Esophagus squamous epithelium (tissue), 5 donors: ENCODE measurements around the gene TUB. TPM values are rescaled to one million over a fixed set of nuclear protein-coding genes. Genes with fewer than 3 reads are reported as not detected.
A peak's percentile ranks its signal among the peaks of the same experiment; 100 is the strongest.

Experiments used
- DNase-seq: peaks from one replicate; lab custom pipeline; 2025; lab: John Stamatoyannopoulos, UW
- H3K27ac ChIP-seq, 4 donors: fragments of 200-600 bp; sonication (generic); one replicate each; pipeline ENCODE4 v1.5.1; 2016 to 2019; ENCODE audit warnings: mild to moderate bottlenecking in 1 of 4
- H3K27me3 ChIP-seq, 4 donors: fragments of 200-600 bp; sonication (generic); 1 replicate in 3 of 4; 2 replicates in 1 of 4; pipeline versions ENCODE4 v1.5.1 to v1.6.0; 2017 to 2021; ENCODE audit warnings: antibody characterized with exemption in 1 of 4
- H3K36me3 ChIP-seq, 3 donors: fragments of 200-600 bp; sonication (generic); one replicate each; pipeline ENCODE4 v1.5.1; 2016 to 2019
- H3K4me1 ChIP-seq, 3 donors: fragments of 200-600 bp; sonication (generic); one replicate each; pipeline ENCODE4 v1.5.1; 2017 to 2019
- H3K4me3 ChIP-seq, 4 donors: fragments of 200-600 bp; sonication (generic); 1 replicate in 3 of 4; 2 replicates in 1 of 4; pipeline ENCODE4 v1.5.1; 2016 to 2019; ENCODE audit warnings: mild to moderate bottlenecking in 2 of 4, moderate library complexity in 1 of 4
- H3K9me3 ChIP-seq, 3 donors: fragments of 200-600 bp; sonication (generic); one replicate each; pipeline ENCODE4 v1.5.1; 2016 to 2019
- POLR2A ChIP-seq, 4 donors: fragments of 450-650 bp; IDR thresholded peaks; one replicate each; pipeline ENCODE4 v1.6.1; 2017; ENCODE audit warnings: antibody characterized with exemption in 4 of 4, mild to moderate bottlenecking in 4 of 4, moderate library complexity in 3 of 4
- WGBS, 2 donors: methylation state at CpG; one replicate each; pipeline ENCODE4 v1.1.5; 2018; 5-methylcytosine and 5-hydroxymethylcytosine counted together
- intact Hi-C: fragments of 100-400 bp; cut with DNase I; formaldehyde crosslinking; loops from one replicate; pipeline ENCODE4 v1.15.0; 2022
- total RNA-seq, 4 donors: library from RNA; depleted of rRNA; stranded (reverse); fragments of >200 nt; gene quantifications; one replicate each; pipeline ENCODE4 v1.1.0, GENCODE V29; 2016
- TF ChIP-seq, protein P1 (sequence below), 6 experiments: fragments of 450-650 bp in 4 of 6; fragments of 200-600 bp in 2 of 6; sonication (generic) in 2 of 6; IDR thresholded peaks; one replicate each; pipeline ENCODE4 v1.5.1; 2016 to 2019; ENCODE audit warnings: antibody characterized with exemption in 6 of 6, mild to moderate bottlenecking in 4 of 6, moderate library complexity in 4 of 6
- donor health status: DM: yes; HTN: yes; CAD: no.

The TUB gene
- total RNA-seq, 4 donors from 2014 or later: 1.7 to 6.1 (median 2.4) TPM

DNA sequence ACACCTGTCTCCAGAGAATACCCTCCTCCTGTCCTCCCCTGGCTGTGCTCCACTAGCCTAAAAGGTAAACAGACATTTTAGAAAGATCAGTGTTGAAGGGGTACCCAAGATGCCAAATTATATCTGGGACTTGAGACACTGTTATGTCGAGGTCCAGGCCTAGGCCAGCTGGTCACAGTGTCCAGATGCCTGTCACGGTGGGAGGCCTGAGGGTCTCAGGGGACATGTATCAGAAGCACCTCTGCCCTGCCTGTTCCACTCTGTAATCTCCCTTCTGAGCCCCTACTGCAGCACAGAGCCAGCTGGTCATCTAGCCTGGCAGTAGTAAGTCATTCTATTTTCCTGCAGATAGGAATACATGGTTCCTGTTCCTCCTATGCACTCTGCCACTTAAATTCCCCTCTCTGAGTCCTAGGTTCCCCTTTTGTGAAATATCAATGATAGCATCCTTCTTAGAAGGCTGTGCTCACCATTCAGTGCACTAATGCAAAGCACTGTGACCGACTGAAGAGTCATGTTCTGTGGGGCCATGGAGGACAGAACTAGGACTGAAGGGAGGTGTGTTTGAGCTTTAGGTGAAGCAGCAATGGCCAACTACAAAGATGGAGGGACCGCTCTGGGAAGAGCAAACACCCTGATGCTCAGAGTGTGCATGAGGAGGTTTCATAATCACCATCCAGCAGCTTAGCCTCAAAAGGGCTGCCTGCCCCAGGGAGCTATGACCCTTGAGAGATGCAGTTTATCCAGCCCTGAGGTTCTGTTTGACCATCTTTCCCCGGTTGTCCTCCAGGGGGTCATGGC lies 44.8 kb upstream of the TUB start:
- 75 to 80% methylated on average over 3 to 5 of the region's 5 CpGs for WGBS, 2 donors
- no peaks in the 10 kb centered on the region for H3K9me3 ChIP-seq
- TF ChIP-seq, protein P1, sequence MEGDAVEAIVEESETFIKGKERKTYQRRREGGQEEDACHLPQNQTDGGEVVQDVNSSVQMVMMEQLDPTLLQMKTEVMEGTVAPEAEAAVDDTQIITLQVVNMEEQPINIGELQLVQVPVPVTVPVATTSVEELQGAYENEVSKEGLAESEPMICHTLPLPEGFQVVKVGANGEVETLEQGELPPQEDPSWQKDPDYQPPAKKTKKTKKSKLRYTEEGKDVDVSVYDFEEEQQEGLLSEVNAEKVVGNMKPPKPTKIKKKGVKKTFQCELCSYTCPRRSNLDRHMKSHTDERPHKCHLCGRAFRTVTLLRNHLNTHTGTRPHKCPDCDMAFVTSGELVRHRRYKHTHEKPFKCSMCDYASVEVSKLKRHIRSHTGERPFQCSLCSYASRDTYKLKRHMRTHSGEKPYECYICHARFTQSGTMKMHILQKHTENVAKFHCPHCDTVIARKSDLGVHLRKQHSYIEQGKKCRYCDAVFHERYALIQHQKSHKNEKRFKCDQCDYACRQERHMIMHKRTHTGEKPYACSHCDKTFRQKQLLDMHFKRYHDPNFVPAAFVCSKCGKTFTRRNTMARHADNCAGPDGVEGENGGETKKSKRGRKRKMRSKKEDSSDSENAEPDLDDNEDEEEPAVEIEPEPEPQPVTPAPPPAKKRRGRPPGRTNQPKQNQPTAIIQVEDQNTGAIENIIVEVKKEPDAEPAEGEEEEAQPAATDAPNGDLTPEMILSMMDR (IDR thresholded peaks at IDR 0.05): no peak
- TF ChIP-seq POLR2A (IDR thresholded peaks at IDR 0.05): no peak
- DNase-seq: no peak
- intact Hi-C loops: no loop called here
- peaks cover 5 to 38% (median 22%) of the 10 kb centered on the region in 3 donors for H3K4me1 ChIP-seq
- no peaks in the 10 kb centered on the region for H3K36me3 ChIP-seq
- H3K27ac ChIP-seq: peak overlapping the region in 2 of 4 donors; percentile 50 to 58
- peaks cover 0 to 34% (median 0%) of the 10 kb centered on the region in 4 donors for H3K27me3 ChIP-seq
- no peak overlapping the region for H3K4me3 ChIP-seq

DNA sequence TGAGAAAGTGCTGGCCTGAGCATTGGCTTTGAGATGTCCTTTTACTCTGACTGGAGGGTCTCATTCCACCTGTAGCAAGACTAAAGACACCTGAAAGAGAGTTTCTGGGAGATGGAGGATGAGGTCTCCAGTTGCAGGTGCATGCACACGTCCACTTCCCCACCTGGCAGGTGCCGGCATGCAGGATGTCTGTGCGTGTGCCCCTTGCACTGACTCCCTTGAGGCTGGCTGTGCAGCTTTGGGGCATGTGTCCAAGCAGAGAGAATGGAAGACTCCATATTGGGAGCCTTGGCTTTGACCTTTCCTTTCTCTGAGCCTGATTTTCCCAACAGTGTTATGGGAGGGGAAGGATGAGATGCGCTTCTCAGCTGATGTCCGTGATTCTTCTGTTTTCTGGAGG lies 44.0 kb upstream of the TUB start:
- Histone ChIP-seq H3K4me3 (no peak overlapping the region), H3K9me3 (no peaks in the 10 kb centered on the region), H3K36me3 (no peaks in the 10 kb centered on the region), H3K27ac (no peak overlapping the region), H3K4me1 (peaks cover 5 to 38% (median 22%) of the 10 kb centered on the region in 3 donors), H3K27me3 (peaks cover 0 to 26% (median 0%) of the 10 kb centered on the region in 4 donors)
- TF ChIP-seq, protein P1 (IDR thresholded peaks at IDR 0.05): no peak
- TF ChIP-seq POLR2A (IDR thresholded peaks at IDR 0.05): no peak
- intact Hi-C loops: no loop called here
- no peak for DNase-seq
- WGBS, 2 donors: 83 to 94% methylated on average over 5 of the region's 5 CpGs

DNA sequence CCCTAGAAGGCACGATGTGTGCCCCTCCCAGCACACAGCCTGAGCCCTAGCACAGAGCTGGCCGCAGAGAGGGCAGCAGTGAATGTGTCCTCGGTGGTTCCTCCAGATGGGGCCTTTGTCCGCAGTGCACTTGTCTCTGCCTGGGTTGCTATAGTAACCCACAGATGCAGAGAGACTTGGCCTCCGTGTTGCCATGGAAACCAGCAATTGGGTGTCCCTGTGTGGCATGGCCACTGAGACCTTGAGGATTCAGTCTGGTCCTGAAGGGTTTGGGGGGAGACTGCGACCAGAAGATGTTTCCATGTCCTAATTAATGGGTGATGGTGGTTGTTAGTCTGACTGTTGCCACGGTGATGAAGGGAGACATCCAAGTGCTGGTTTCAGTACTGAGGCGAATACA lies 42.6 kb upstream of the TUB start:
- no peaks in the 10 kb centered on the region for H3K36me3 ChIP-seq
- H3K4me1 ChIP-seq: peaks cover 5 to 30% (median 15%) of the 10 kb centered on the region in 3 donors
- H3K27me3 ChIP-seq: peaks cover 0 to 12% (median 0%) of the 10 kb centered on the region in 4 donors
- H3K27ac ChIP-seq: no peak overlapping the region
- no peaks in the 10 kb centered on the region for H3K9me3 ChIP-seq
- TF ChIP-seq, protein P1 (IDR thresholded peaks at IDR 0.05): no peak
- TF ChIP-seq POLR2A (IDR thresholded peaks at IDR 0.05): no peak
- DNase-seq: no peak
- intact Hi-C loops: no loop called here
- no peak overlapping the region for H3K4me3 ChIP-seq
- WGBS, 2 donors: 81 to 89% methylated on average over 2 to 6 of the region's 8 CpGs

DNA sequence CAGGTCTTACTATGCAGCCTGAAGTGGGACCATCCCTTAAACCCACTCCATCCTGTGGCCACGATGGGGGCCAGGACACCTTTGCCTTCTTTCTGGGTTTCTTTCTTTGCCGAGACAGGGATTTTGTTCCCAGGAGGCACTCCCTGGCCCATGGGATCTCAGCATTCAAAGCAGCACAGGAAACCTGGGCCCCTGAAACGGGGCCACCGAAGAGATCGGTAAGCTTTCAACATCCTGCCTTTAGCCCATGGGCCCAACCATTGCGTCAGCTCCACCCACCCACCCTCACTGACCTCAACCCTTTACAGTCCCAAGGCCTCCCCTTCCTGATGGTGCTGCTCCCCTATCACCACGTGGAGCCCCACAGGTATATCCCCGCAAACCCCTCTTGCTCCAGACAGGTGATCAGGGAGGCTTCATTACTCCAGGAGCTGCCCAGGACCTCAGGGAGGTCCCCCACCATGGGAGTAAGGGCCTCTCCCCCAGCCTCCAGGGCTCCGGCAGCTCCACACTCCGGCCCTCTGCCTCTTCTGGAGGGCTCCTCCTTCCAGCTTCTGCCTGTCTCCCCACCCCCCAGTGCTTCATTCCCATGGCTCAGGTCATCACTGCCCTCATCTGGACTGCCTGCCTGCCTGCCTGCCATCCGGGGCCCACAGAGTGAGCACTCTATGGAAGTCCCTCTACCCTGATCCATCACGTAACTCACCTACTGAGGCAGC lies 42.0 kb upstream of the TUB start:
- H3K4me1 ChIP-seq: peaks cover 5 to 24% (median 11%) of the 10 kb centered on the region in 3 donors
- DNase-seq: no peak
- H3K27ac ChIP-seq: no peak overlapping the region
- no peak overlapping the region for H3K4me3 ChIP-seq
- no peaks in the 10 kb centered on the region for H3K36me3 ChIP-seq
- H3K27me3 ChIP-seq: peaks cover 0 to 7% (median 0%) of the 10 kb centered on the region in 4 donors
- 78 to 85% methylated on average over 10 of the region's 12 CpGs for WGBS, 2 donors
- intact Hi-C loops: no loop called here
- H3K9me3 ChIP-seq: no peaks in the 10 kb centered on the region
- TF ChIP-seq POLR2A (IDR thresholded peaks at IDR 0.05): no peak
- TF ChIP-seq, protein P1 (IDR thresholded peaks at IDR 0.05): no peak
